Adrenal gland (tissue), 12 donors: ENCODE measurements around the gene GALT. TPM values are rescaled to one million over a fixed set of nuclear protein-coding genes. Genes with fewer than 3 reads are reported as not detected.

Source experiments
- DNase-seq, 7 donors: peaks; one replicate each; pipeline ENCODE4 v3.0.0-alpha.2; 2019 to 2020
- H3K27ac ChIP-seq, 5 donors: fragments of 200-600 bp; sonication (generic) in 4 of 5; 1 replicate in 3 of 5; 2 replicates in 2 of 5; pipeline versions ENCODE4 v1.5.1 to v1.8.0; 2016 to 2020; ENCODE audit warnings: mild to moderate bottlenecking in 1 of 5
- H3K27me3 ChIP-seq: fragments of 200-600 bp; 2 replicates; pipeline ENCODE4 v1.8.0; 2021
- H3K36me3 ChIP-seq, 2 donors: fragments of 200-600 bp; replicated peaks in 1 of 2; 1 replicate in 1 of 2; 2 replicates in 1 of 2; pipeline versions ENCODE4 v1.5.1 to v1.8.0; 2018 to 2022
- H3K4me1 ChIP-seq, 2 donors: fragments of 200-600 bp; replicated peaks in 1 of 2; 1 replicate in 1 of 2; 2 replicates in 1 of 2; pipeline versions ENCODE4 v1.5.1 to v1.8.0; 2018 to 2021
- H3K4me3 ChIP-seq, 4 donors: fragments of 200-600 bp; sonication (generic) in 3 of 4; one replicate each; pipeline ENCODE4 v1.5.1; 2016 to 2018
- H3K9me3 ChIP-seq, 3 donors: fragments of 200-600 bp; sonication (generic) in 1 of 3; replicated peaks in 1 of 3; 1 replicate in 2 of 3; 2 replicates in 1 of 3; pipeline versions ENCODE4 v1.5.1 to v1.8.0; 2016 to 2021
- CTCF ChIP-seq, 6 experiments: fragments of 450-650 bp in 4 of 6; fragments of 200-600 bp in 2 of 6; sonication (generic) in 1 of 6; IDR thresholded peaks; 1 replicate in 5 of 6; 2 replicates in 1 of 6; pipeline versions ENCODE4 v1.5.1 to v1.8.0; 2016 to 2021; ENCODE audit warnings: antibody characterized with exemption in 6 of 6, mild to moderate bottlenecking in 2 of 6, moderate library complexity in 1 of 6
- POLR2A ChIP-seq, 2 donors: fragments of 450-650 bp; IDR thresholded peaks; one replicate each; pipeline ENCODE4 v1.6.1; 2017; ENCODE audit warnings: antibody characterized with exemption in 2 of 2, mild to moderate bottlenecking in 2 of 2, moderate library complexity in 1 of 2
- WGBS, 4 donors: extraction: QIAGEN DNeasy Blood & Tissue Kit in 2 of 4; methylation state at CpG; one replicate each; pipeline versions ENCODE4 v1.1.5 to v1.1.7; 2013 to 2017; 5-methylcytosine and 5-hydroxymethylcytosine counted together
- intact Hi-C, 2 donors: fragments of 100-400 bp; cut with DNase I; formaldehyde crosslinking; loops; one replicate each; pipeline versions ENCODE4 v1.14.1 to v1.15.0; 2022 to 2023
- polyA plus RNA-seq, 3 donors: library from polyadenylated mRNA; stranded (reverse); fragments of 200-250 nt in 2 of 3; fragments of 350-450 nt in 1 of 3; fragmentation: Illumina TruSeq in 1 of 3; extraction: RNeasy Lipid Tissue Mini Kit (QIAGEN cat#74804) in 1 of 3; gene quantifications; one replicate each; pipeline ENCODE4 v1.2.3, GENCODE V29; 2013 to 2014
- total RNA-seq, 9 donors: library from RNA; depleted of rRNA in 4 of 9; stranded (reverse); fragments of >200 nt in 4 of 9; fragments of 120-200 nt in 1 of 9; fragmentation: NEBNext Ultra II Directional in 1 of 9; extraction: Animal tissue kit (Norgen Biotek cat#: 25700) in 1 of 9; gene quantifications; one replicate each; pipeline versions ENCODE4 v1.1.0 to v1.2.4, GENCODE V29; 2013 to 2023
- donor health status: healthy with polysubstance abuse.
- donor health status: Bipolar disorder and iron deficiency.
- donor health status: DM: yes; HTN: yes; CAD: no.
- donor health status: DM: no; HTN: no; CAD: no.
- donor health status: DM: no; HTN: no; CAD: no.
- donor health status: DM: yes; HTN: yes; CAD: no.

GALT gene
- total and polyA plus RNA-seq, 12 donors: 37.5 to 147 (median 87.6) TPM

- Histone ChIP-seq H3K36me3 (peaks cover 0 to 33% of the 10 kb centered on the region in 2 donors), H3K4me1 (peaks cover 6 to 15% of the 10 kb centered on the region in 2 donors), H3K27me3 (no peaks in the 10 kb centered on the region), H3K4me3 (peak within 1 kb of the TSS; percentile 35 to 85 (median 77)), H3K9me3 (no peaks in the 10 kb centered on the region), H3K27ac (peak within 1 kb of the TSS in 4 of 5 donors; percentile 19 to 87 (median 69))
- WGBS, 4 donors: 0 to 1% (median 1%) methylated on average over 12 to 77 of the region's 77 CpGs
- intact Hi-C loops: no loop called here
- TF ChIP-seq CTCF (IDR thresholded peaks at IDR 0.05) (no peak), POLR2A (IDR thresholded peaks at IDR 0.05) (peak in 1 of 2 donors; percentile 80)
- DNase-seq: peak; percentile 84 to 93 (median 88)
Observed at GRCh38 chr9:34611811-34612787, 34.4 kb upstream of the GALT start, which contains the start of gene RPP25L. RPP25L (minus strand) TSS chr9:34612097; CDS start chr9:34611296, 801 bp downstream.

DNA sequence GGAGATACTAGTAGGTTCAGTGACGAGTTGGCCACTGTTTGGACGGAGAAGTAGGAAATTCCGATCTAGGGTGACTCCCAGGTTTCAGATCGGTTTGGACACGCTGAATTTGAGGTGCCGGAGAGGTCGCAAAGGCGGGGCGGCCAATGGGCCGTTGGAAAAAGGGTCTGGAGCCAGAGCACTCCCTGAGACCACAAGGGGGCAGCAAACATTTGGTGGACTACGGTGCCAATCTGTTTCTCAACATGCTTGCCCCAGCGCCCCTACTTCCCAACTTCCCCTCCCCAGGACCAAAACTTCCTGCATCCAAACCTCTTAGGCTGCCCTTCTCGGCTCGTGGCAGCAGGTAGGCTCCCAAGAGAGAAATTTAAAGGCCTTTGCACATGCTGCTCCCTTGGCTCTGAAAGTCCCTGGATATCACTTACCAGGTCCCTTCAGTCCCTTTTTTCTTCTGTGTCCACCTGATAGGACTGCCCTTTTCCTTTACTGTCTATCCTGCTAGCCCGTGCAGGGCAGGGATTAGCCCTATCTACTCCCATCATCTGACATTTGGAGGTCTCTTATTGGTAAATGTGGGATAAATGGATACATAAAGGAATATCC lies 33.6 kb upstream of the GALT start:
- peak overlapping the region in 2 of 4 donors; percentile 72 to 82 for H3K4me3 ChIP-seq
- peak overlapping the region in 3 of 5 donors; percentile 68 to 87 (median 70) for H3K27ac ChIP-seq
- H3K27me3 ChIP-seq: no peaks in the 10 kb centered on the region
- no peaks in the 10 kb centered on the region for H3K9me3 ChIP-seq
- peak; percentile 67 to 88 (median 81) for DNase-seq
- H3K4me1 ChIP-seq: peaks cover 6 to 15% of the 10 kb centered on the region in 2 donors
- no peak for TF ChIP-seq POLR2A (IDR thresholded peaks at IDR 0.05)
- TF ChIP-seq CTCF (IDR thresholded peaks at IDR 0.05): peak; percentile 71 to 84 (median 78)
- peaks cover 0 to 40% of the 10 kb centered on the region in 2 donors for H3K36me3 ChIP-seq
- 1 to 3% (median 2%) methylated on average over 13 to 15 of the region's 15 CpGs for WGBS, 4 donors
- intact Hi-C loops: no loop called here

GRCh38 chr9:34615132-34615531 lies 31.3 kb upstream of the GALT start:
- intact Hi-C loops: no loop called here
- no peak for DNase-seq
- WGBS, 4 donors: 93 to 100% (median 100%) methylated on average over 1 to 2 of the region's 2 CpGs

More at GRCh38 chr9:34615132-34615531, 31.3 kb upstream of the GALT start:
- Histone ChIP-seq H3K27ac (no peak overlapping the region), H3K36me3 (peaks cover 0 to 47% of the 10 kb centered on the region in 2 donors), H3K4me3 (no peak overlapping the region), H3K4me1 (peaks cover 12 to 25% of the 10 kb centered on the region in 2 donors), H3K27me3 (no peaks in the 10 kb centered on the region), H3K9me3 (no peaks in the 10 kb centered on the region)
- TF ChIP-seq CTCF (IDR thresholded peaks at IDR 0.05) (no peak), POLR2A (IDR thresholded peaks at IDR 0.05) (no peak)
